H9 (cell line): ENCODE measurements around the gene TMA7. TPM values are rescaled to one million over a fixed set of nuclear protein-coding genes. Genes with fewer than 3 reads are reported as not detected.

Experiments
- DNase-seq: peaks from one replicate; pipeline ENCODE4 v3.0.0-alpha.2; 2017
- H2AFZ ChIP-seq: one replicate; pipeline ENCODE4 v1.6.1; 2013; ENCODE audit warnings: mild to moderate bottlenecking, low read length, control low read depth, moderate library complexity
- H2AK5ac ChIP-seq: 2 replicates; pipeline ENCODE4 v1.6.1; 2013; ENCODE audit warnings: low read length, control low read depth, mixed read lengths; ENCODE audit not compliant: insufficient read length
- H2BK120ac ChIP-seq: one replicate; pipeline ENCODE4 v1.6.1; 2013; ENCODE audit warnings: low read depth, mild to moderate bottlenecking, low read length, control low read depth, inconsistent platforms; ENCODE audit not compliant: poor library complexity, severe bottlenecking
- H2BK12ac ChIP-seq: 2 replicates; pipeline ENCODE4 v1.6.1; 2013; ENCODE audit warnings: low read length, control low read depth, mixed read lengths, low read depth; ENCODE audit not compliant: insufficient read length
- H2BK15ac ChIP-seq: 2 replicates; pipeline ENCODE4 v1.6.1; 2013; ENCODE audit warnings: low read depth, low read length, control low read depth
- H2BK20ac ChIP-seq: one replicate; pipeline ENCODE4 v1.6.1; 2013; ENCODE audit warnings: low read depth, mild to moderate bottlenecking, low read length, control low read depth, inconsistent platforms; ENCODE audit not compliant: poor library complexity, severe bottlenecking
- H2BK5ac ChIP-seq: 2 replicates; pipeline ENCODE4 v1.6.1; 2013; ENCODE audit warnings: low read length, control low read depth, mixed read lengths; ENCODE audit not compliant: insufficient read length
- H3K14ac ChIP-seq: 2 replicates; pipeline ENCODE4 v1.6.1; 2013; ENCODE audit warnings: low read length, control low read depth; ENCODE audit not compliant: insufficient read depth
- H3K18ac ChIP-seq: 2 replicates; pipeline ENCODE4 v1.6.1; 2013; ENCODE audit warnings: low read depth, mild to moderate bottlenecking, mixed read lengths, low read length, control low read depth; ENCODE audit not compliant: insufficient read length
- H3K23ac ChIP-seq: 2 replicates; pipeline ENCODE4 v1.6.1; 2013; ENCODE audit warnings: low read length, control low read depth, mixed read lengths, low read depth; ENCODE audit not compliant: insufficient read length
- H3K23me2 ChIP-seq: 2 replicates; pipeline ENCODE4 v1.6.1; 2013; ENCODE audit warnings: low read depth, mild to moderate bottlenecking, mixed read lengths, low read length, control low read depth; ENCODE audit not compliant: insufficient read length, poor library complexity, severe bottlenecking
- H3K27ac ChIP-seq: 2 replicates; pipeline ENCODE4 v1.5.1; 2013; ENCODE audit warnings: low read length, control low read depth, mixed read lengths, low read depth; ENCODE audit not compliant: insufficient read length
- H3K27me3 ChIP-seq: 2 replicates; pipeline ENCODE4 v1.6.1; 2013; ENCODE audit warnings: low read length, control low read depth, inconsistent platforms; ENCODE audit not compliant: insufficient read depth
- H3K4ac ChIP-seq: 2 replicates; pipeline ENCODE4 v1.6.1; 2013; ENCODE audit warnings: low read depth, mild to moderate bottlenecking, control low read depth, inconsistent platforms, low read length, moderate library complexity
- H3K4me1 ChIP-seq: 2 replicates; pipeline ENCODE4 v1.6.1; 2013; ENCODE audit warnings: low read length, control low read depth, inconsistent platforms; ENCODE audit not compliant: insufficient read depth
- H3K4me2 ChIP-seq: 2 replicates; pipeline ENCODE4 v1.6.1; 2013; ENCODE audit warnings: low read length, control low read depth, mixed read lengths; ENCODE audit not compliant: insufficient read length, insufficient read depth
- H3K56ac ChIP-seq: 2 replicates; pipeline ENCODE4 v1.6.1; 2013; ENCODE audit warnings: low read depth, mild to moderate bottlenecking, mixed read lengths, low read length, control low read depth; ENCODE audit not compliant: insufficient read length
- H3K79me1 ChIP-seq: 2 replicates; pipeline ENCODE4 v1.6.1; 2013; ENCODE audit warnings: low read depth, mild to moderate bottlenecking, moderate library complexity, low read length, control low read depth, inconsistent platforms; ENCODE audit not compliant: insufficient read depth, poor library complexity, severe bottlenecking
- H3K79me2 ChIP-seq: 2 replicates; pipeline ENCODE4 v1.6.1; 2013; ENCODE audit warnings: low read length, control low read depth, inconsistent platforms; ENCODE audit not compliant: insufficient read depth
- H3K9ac ChIP-seq: 2 replicates; pipeline ENCODE4 v1.6.1; 2013; ENCODE audit warnings: low read length, control low read depth, mixed read lengths; ENCODE audit not compliant: insufficient read length; ENCODE audit errors: extremely low read depth
- H3K9me3 ChIP-seq: one replicate; pipeline ENCODE4 v1.6.1; 2013; ENCODE audit warnings: low read depth, low read length, inconsistent platforms; ENCODE audit not compliant: control insufficient read depth
- H3T11ph ChIP-seq: one replicate; pipeline ENCODE4 v1.6.1; 2013; ENCODE audit warnings: mild to moderate bottlenecking, low read length, control low read depth, inconsistent platforms
- H4K20me1 ChIP-seq: one replicate; pipeline ENCODE4 v1.6.1; 2013; ENCODE audit not compliant: control insufficient read depth, insufficient read length, insufficient read depth
- H4K5ac ChIP-seq: 2 replicates; pipeline ENCODE4 v1.6.1; 2013; ENCODE audit warnings: low read depth, mild to moderate bottlenecking, mixed read lengths, low read length, control low read depth; ENCODE audit not compliant: insufficient read length
- H4K8ac ChIP-seq: replicated peaks from 2 replicates; pipeline ENCODE4 v1.6.1; 2013; ENCODE audit warnings: low read length, control low read depth, mixed read lengths, low read depth; ENCODE audit not compliant: insufficient read length
- H4K91ac ChIP-seq: 2 replicates; pipeline ENCODE4 v1.6.1; 2013; ENCODE audit warnings: low read depth, mild to moderate bottlenecking, moderate library complexity, mixed read lengths, low read length, control low read depth; ENCODE audit not compliant: insufficient read length
- H3K27ac Mint-ChIP-seq, 3 experiments: 2 replicates in 2 of 3; 3 replicates in 1 of 3; pipeline ENCODE4 v1.8.0; 2020 to 2021; ENCODE audit warnings: mixed read lengths in 3 of 3, mild to moderate bottlenecking in 1 of 3, moderate library complexity in 1 of 3
- H3K27me3 Mint-ChIP-seq: 2 replicates; pipeline ENCODE4 v1.8.0; 2021; ENCODE audit warnings: low read depth, mild to moderate bottlenecking, moderate library complexity, mixed read lengths
- H3K36me3 Mint-ChIP-seq, 3 experiments: 2 replicates in 2 of 3; 3 replicates in 1 of 3; pipeline ENCODE4 v1.8.0; 2020 to 2021; ENCODE audit warnings: low read depth in 3 of 3, mixed read lengths in 3 of 3; ENCODE audit not compliant: insufficient read depth in 1 of 3
- H3K4me1 Mint-ChIP-seq, 2 experiments: 2 replicates each; pipeline ENCODE4 v1.8.0; 2020; ENCODE audit warnings: mixed read lengths in 2 of 2
- H3K4me3 Mint-ChIP-seq, 2 experiments: 2 replicates in 1 of 2; 3 replicates in 1 of 2; pipeline ENCODE4 v1.8.0; 2020 to 2021; ENCODE audit warnings: mild to moderate bottlenecking in 2 of 2, mixed read lengths in 2 of 2, moderate library complexity in 1 of 2
- H3K9me3 Mint-ChIP-seq, 2 experiments: 2 replicates in 1 of 2; 3 replicates in 1 of 2; pipeline ENCODE4 v1.8.0; 2020; ENCODE audit warnings: mild to moderate bottlenecking in 2 of 2, mixed read lengths in 2 of 2, moderate library complexity in 1 of 2
- WGBS: extraction: QIAGEN DNeasy Blood & Tissue Kit; methylation state at CpG from one replicate; pipeline ENCODE4 v1.1.7; 2013; ENCODE audit warnings: missing lambda C conversion rate, low lambda C conversion rate, mixed read lengths; ENCODE audit not compliant: insufficient read length; ENCODE audit errors: extremely low coverage; 5-methylcytosine and 5-hydroxymethylcytosine counted together
- total RNA-seq: library from RNA; stranded (reverse); gene quantifications from 2 replicates; pipeline ENCODE4 v1.2.1, GENCODE V29; 2021
- TF ChIP-seq, protein P1 (sequence below): fragments of 200-600 bp; sonication (generic); conservative IDR thresholded peaks from 3 replicates; pipeline ENCODE4 v1.8.0; 2021; ENCODE audit warnings: antibody characterized with exemption, mild to moderate bottlenecking

Gene TMA7
- total RNA-seq, 1 experiment from 2014 or later = 305 TPM

DNA sequence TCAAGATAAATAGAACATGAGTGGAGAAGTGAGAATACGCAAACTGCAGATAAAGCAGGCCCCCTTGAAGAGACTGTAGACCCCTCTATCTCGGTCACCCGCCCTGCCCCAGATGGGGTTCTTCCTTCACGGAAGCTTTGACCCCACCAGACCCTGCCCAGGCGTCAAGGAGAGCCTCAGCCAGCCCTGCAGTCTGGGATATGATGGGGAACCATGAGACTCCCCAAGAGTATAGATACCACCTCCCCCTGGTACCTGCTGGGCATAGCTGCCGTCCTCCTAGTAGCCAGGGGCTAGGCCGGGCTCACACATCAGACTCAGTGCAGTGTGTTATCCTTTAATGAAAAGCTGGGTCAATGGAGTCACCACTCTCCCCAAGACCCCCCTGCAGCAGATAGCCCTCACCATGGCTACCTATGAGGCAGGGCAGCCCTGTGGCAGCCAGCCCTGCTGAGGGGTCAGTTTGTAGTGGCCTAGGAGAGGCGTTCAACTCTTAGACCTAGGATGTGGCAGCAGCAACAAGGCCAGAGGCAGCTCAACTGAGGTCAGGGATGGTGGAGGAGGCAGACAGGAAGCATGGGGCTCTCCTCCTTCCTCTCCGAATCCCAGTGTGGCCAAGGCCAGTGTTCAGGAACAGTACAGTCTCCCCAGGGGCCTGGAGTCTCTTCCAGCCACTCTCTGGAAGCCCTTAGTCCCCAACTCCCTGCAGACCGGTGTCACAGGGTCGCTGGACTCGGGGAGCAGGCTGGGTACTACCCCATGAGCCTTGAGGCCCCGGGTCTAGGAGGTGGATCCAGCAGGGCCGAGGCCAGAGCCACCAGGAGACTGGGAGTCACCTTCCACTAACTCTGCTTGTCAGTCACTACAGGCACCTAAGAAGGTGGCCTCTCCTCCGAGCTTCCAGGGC is 36.3 kb upstream of the TMA7 start:
- no CpG with 5 or more reads among the region's 15 CpGs for WGBS
- 0 out of 2 replicates have a peak, but pooled peaks cover 2% of the 10 kb centered on the region for H3K4me1 ChIP-seq
- H4K91ac ChIP-seq = no peak overlapping the region
- TF ChIP-seq, protein P1, sequence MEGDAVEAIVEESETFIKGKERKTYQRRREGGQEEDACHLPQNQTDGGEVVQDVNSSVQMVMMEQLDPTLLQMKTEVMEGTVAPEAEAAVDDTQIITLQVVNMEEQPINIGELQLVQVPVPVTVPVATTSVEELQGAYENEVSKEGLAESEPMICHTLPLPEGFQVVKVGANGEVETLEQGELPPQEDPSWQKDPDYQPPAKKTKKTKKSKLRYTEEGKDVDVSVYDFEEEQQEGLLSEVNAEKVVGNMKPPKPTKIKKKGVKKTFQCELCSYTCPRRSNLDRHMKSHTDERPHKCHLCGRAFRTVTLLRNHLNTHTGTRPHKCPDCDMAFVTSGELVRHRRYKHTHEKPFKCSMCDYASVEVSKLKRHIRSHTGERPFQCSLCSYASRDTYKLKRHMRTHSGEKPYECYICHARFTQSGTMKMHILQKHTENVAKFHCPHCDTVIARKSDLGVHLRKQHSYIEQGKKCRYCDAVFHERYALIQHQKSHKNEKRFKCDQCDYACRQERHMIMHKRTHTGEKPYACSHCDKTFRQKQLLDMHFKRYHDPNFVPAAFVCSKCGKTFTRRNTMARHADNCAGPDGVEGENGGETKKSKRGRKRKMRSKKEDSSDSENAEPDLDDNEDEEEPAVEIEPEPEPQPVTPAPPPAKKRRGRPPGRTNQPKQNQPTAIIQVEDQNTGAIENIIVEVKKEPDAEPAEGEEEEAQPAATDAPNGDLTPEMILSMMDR = no peak
- no peaks in the 10 kb centered on the region for H3K27me3 ChIP-seq
- no peak overlapping the region for H3K9ac ChIP-seq
- no peaks in the 10 kb centered on the region for H3K79me2 ChIP-seq
- H3K9me3 ChIP-seq = no peaks in the 10 kb centered on the region
- Mint-ChIP-seq H3K36me3 (peaks cover 39 to 77% (median 59%) of the 10 kb centered on the region in 3 experiments), H3K4me3 (no peak overlapping the region), H3K4me1 (peaks cover 7 to 8% of the 10 kb centered on the region in 2 experiments), H3K9me3 (no peaks in the 10 kb centered on the region), H3K27me3 (no peaks in the 10 kb centered on the region; the same call in none of the 2 replicates), H3K27ac (no peak overlapping the region; a peak in 1 of 7 replicates)
- no peak overlapping the region for H3K27ac ChIP-seq
- no peak overlapping the region for H3K23ac ChIP-seq
- H2BK5ac ChIP-seq = no peak overlapping the region
- no peak overlapping the region for H3K14ac ChIP-seq
- H3K18ac ChIP-seq = no peak overlapping the region
- no peak overlapping the region for H2BK120ac ChIP-seq
- H3K4me2 ChIP-seq = no peak overlapping the region
- no peak overlapping the region for H2BK20ac ChIP-seq
- no peak overlapping the region for H4K5ac ChIP-seq
- H3K79me1 ChIP-seq = no peaks in the 10 kb centered on the region
- H2AFZ ChIP-seq = no peak overlapping the region
- no peak overlapping the region for H2BK12ac ChIP-seq
- H4K8ac ChIP-seq = no peak overlapping the region
- no peak overlapping the region for H3T11ph ChIP-seq
- H3K23me2 ChIP-seq = no peaks in the 10 kb centered on the region
- H2BK15ac ChIP-seq = no peak overlapping the region
- H3K4ac ChIP-seq = no peak overlapping the region
- H4K20me1 ChIP-seq = no peaks in the 10 kb centered on the region
- H2AK5ac ChIP-seq = no peak overlapping the region
- no peak for DNase-seq
- no peak overlapping the region for H3K56ac ChIP-seq
